H9 (cell line): ENCODE data around the gene GDI1. TPM values are rescaled to one million over a fixed set of nuclear protein-coding genes. Genes with fewer than 3 reads are reported as not detected.

Source experiments
- DNase-seq: peaks from one replicate; pipeline ENCODE4 v3.0.0-alpha.2; 2017
- H2AFZ ChIP-seq: one replicate; pipeline ENCODE4 v1.6.1; 2013; ENCODE audit warnings: mild to moderate bottlenecking, low read length, control low read depth, moderate library complexity
- H2AK5ac ChIP-seq: 2 replicates; pipeline ENCODE4 v1.6.1; 2013; ENCODE audit warnings: low read length, control low read depth, mixed read lengths; ENCODE audit not compliant: insufficient read length
- H2BK120ac ChIP-seq: one replicate; pipeline ENCODE4 v1.6.1; 2013; ENCODE audit warnings: low read depth, mild to moderate bottlenecking, low read length, control low read depth, inconsistent platforms; ENCODE audit not compliant: poor library complexity, severe bottlenecking
- H2BK12ac ChIP-seq: 2 replicates; pipeline ENCODE4 v1.6.1; 2013; ENCODE audit warnings: low read length, control low read depth, mixed read lengths, low read depth; ENCODE audit not compliant: insufficient read length
- H2BK15ac ChIP-seq: 2 replicates; pipeline ENCODE4 v1.6.1; 2013; ENCODE audit warnings: low read depth, low read length, control low read depth
- H2BK20ac ChIP-seq: one replicate; pipeline ENCODE4 v1.6.1; 2013; ENCODE audit warnings: low read depth, mild to moderate bottlenecking, low read length, control low read depth, inconsistent platforms; ENCODE audit not compliant: poor library complexity, severe bottlenecking
- H2BK5ac ChIP-seq: 2 replicates; pipeline ENCODE4 v1.6.1; 2013; ENCODE audit warnings: low read length, control low read depth, mixed read lengths; ENCODE audit not compliant: insufficient read length
- H3K14ac ChIP-seq: 2 replicates; pipeline ENCODE4 v1.6.1; 2013; ENCODE audit warnings: low read length, control low read depth; ENCODE audit not compliant: insufficient read depth
- H3K18ac ChIP-seq: 2 replicates; pipeline ENCODE4 v1.6.1; 2013; ENCODE audit warnings: low read depth, mild to moderate bottlenecking, mixed read lengths, low read length, control low read depth; ENCODE audit not compliant: insufficient read length
- H3K23ac ChIP-seq: 2 replicates; pipeline ENCODE4 v1.6.1; 2013; ENCODE audit warnings: low read length, control low read depth, mixed read lengths, low read depth; ENCODE audit not compliant: insufficient read length
- H3K23me2 ChIP-seq: 2 replicates; pipeline ENCODE4 v1.6.1; 2013; ENCODE audit warnings: low read depth, mild to moderate bottlenecking, mixed read lengths, low read length, control low read depth; ENCODE audit not compliant: insufficient read length, poor library complexity, severe bottlenecking
- H3K27ac ChIP-seq: 2 replicates; pipeline ENCODE4 v1.5.1; 2013; ENCODE audit warnings: low read length, control low read depth, mixed read lengths, low read depth; ENCODE audit not compliant: insufficient read length
- H3K27me3 ChIP-seq: 2 replicates; pipeline ENCODE4 v1.6.1; 2013; ENCODE audit warnings: low read length, control low read depth, inconsistent platforms; ENCODE audit not compliant: insufficient read depth
- H3K4ac ChIP-seq: 2 replicates; pipeline ENCODE4 v1.6.1; 2013; ENCODE audit warnings: low read depth, mild to moderate bottlenecking, control low read depth, inconsistent platforms, low read length, moderate library complexity
- H3K4me1 ChIP-seq: 2 replicates; pipeline ENCODE4 v1.6.1; 2013; ENCODE audit warnings: low read length, control low read depth, inconsistent platforms; ENCODE audit not compliant: insufficient read depth
- H3K4me2 ChIP-seq: 2 replicates; pipeline ENCODE4 v1.6.1; 2013; ENCODE audit warnings: low read length, control low read depth, mixed read lengths; ENCODE audit not compliant: insufficient read length, insufficient read depth
- H3K56ac ChIP-seq: 2 replicates; pipeline ENCODE4 v1.6.1; 2013; ENCODE audit warnings: low read depth, mild to moderate bottlenecking, mixed read lengths, low read length, control low read depth; ENCODE audit not compliant: insufficient read length
- H3K79me1 ChIP-seq: 2 replicates; pipeline ENCODE4 v1.6.1; 2013; ENCODE audit warnings: low read depth, mild to moderate bottlenecking, moderate library complexity, low read length, control low read depth, inconsistent platforms; ENCODE audit not compliant: insufficient read depth, poor library complexity, severe bottlenecking
- H3K79me2 ChIP-seq: 2 replicates; pipeline ENCODE4 v1.6.1; 2013; ENCODE audit warnings: low read length, control low read depth, inconsistent platforms; ENCODE audit not compliant: insufficient read depth
- H3K9ac ChIP-seq: 2 replicates; pipeline ENCODE4 v1.6.1; 2013; ENCODE audit warnings: low read length, control low read depth, mixed read lengths; ENCODE audit not compliant: insufficient read length; ENCODE audit errors: extremely low read depth
- H3K9me3 ChIP-seq: one replicate; pipeline ENCODE4 v1.6.1; 2013; ENCODE audit warnings: low read depth, low read length, inconsistent platforms; ENCODE audit not compliant: control insufficient read depth
- H3T11ph ChIP-seq: one replicate; pipeline ENCODE4 v1.6.1; 2013; ENCODE audit warnings: mild to moderate bottlenecking, low read length, control low read depth, inconsistent platforms
- H4K20me1 ChIP-seq: one replicate; pipeline ENCODE4 v1.6.1; 2013; ENCODE audit not compliant: control insufficient read depth, insufficient read length, insufficient read depth
- H4K5ac ChIP-seq: 2 replicates; pipeline ENCODE4 v1.6.1; 2013; ENCODE audit warnings: low read depth, mild to moderate bottlenecking, mixed read lengths, low read length, control low read depth; ENCODE audit not compliant: insufficient read length
- H4K8ac ChIP-seq: replicated peaks from 2 replicates; pipeline ENCODE4 v1.6.1; 2013; ENCODE audit warnings: low read length, control low read depth, mixed read lengths, low read depth; ENCODE audit not compliant: insufficient read length
- H4K91ac ChIP-seq: 2 replicates; pipeline ENCODE4 v1.6.1; 2013; ENCODE audit warnings: low read depth, mild to moderate bottlenecking, moderate library complexity, mixed read lengths, low read length, control low read depth; ENCODE audit not compliant: insufficient read length
- H3K27ac Mint-ChIP-seq, 3 experiments: 2 replicates in 2 of 3; 3 replicates in 1 of 3; pipeline ENCODE4 v1.8.0; 2020 to 2021; ENCODE audit warnings: mixed read lengths in 3 of 3, mild to moderate bottlenecking in 1 of 3, moderate library complexity in 1 of 3
- H3K27me3 Mint-ChIP-seq: 2 replicates; pipeline ENCODE4 v1.8.0; 2021; ENCODE audit warnings: low read depth, mild to moderate bottlenecking, moderate library complexity, mixed read lengths
- H3K36me3 Mint-ChIP-seq, 3 experiments: 2 replicates in 2 of 3; 3 replicates in 1 of 3; pipeline ENCODE4 v1.8.0; 2020 to 2021; ENCODE audit warnings: low read depth in 3 of 3, mixed read lengths in 3 of 3; ENCODE audit not compliant: insufficient read depth in 1 of 3
- H3K4me1 Mint-ChIP-seq, 2 experiments: 2 replicates each; pipeline ENCODE4 v1.8.0; 2020; ENCODE audit warnings: mixed read lengths in 2 of 2
- H3K4me3 Mint-ChIP-seq, 2 experiments: 2 replicates in 1 of 2; 3 replicates in 1 of 2; pipeline ENCODE4 v1.8.0; 2020 to 2021; ENCODE audit warnings: mild to moderate bottlenecking in 2 of 2, mixed read lengths in 2 of 2, moderate library complexity in 1 of 2
- H3K9me3 Mint-ChIP-seq, 2 experiments: 2 replicates in 1 of 2; 3 replicates in 1 of 2; pipeline ENCODE4 v1.8.0; 2020; ENCODE audit warnings: mild to moderate bottlenecking in 2 of 2, mixed read lengths in 2 of 2, moderate library complexity in 1 of 2
- WGBS: extraction: QIAGEN DNeasy Blood & Tissue Kit; methylation state at CpG from one replicate; pipeline ENCODE4 v1.1.7; 2013; ENCODE audit warnings: missing lambda C conversion rate, low lambda C conversion rate, mixed read lengths; ENCODE audit not compliant: insufficient read length; ENCODE audit errors: extremely low coverage; 5-methylcytosine and 5-hydroxymethylcytosine counted together
- total RNA-seq: library from RNA; stranded (reverse); gene quantifications from 2 replicates; pipeline ENCODE4 v1.2.1, GENCODE V29; 2021
- TF ChIP-seq, protein P1 (sequence below): fragments of 200-600 bp; sonication (generic); conservative IDR thresholded peaks from 3 replicates; pipeline ENCODE4 v1.8.0; 2021; ENCODE audit warnings: antibody characterized with exemption, mild to moderate bottlenecking

Gene GDI1
- total RNA-seq, 1 experiment from 2014 or later: 111 TPM

DNA sequence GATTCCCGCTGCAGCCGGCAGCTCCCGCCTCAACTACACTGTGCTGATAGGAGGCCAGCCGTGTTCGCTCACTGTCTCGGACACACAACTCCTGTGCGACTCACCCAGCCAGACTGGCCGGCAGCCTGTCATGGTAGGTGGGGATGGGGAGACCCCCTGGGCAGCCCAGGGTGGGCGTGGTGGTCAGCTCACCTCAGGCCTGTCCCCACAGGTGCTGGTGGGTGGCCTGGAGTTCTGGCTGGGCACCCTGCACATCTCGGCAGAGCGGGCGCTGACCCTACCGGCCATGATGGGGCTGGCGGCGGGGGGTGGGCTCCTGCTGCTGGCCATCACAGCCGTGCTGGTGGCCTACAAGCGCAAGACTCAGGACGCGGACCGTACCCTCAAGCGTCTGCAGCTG is 30.6 kb downstream of the GDI1 start:
- Mint-ChIP-seq H3K4me3 (no peak overlapping the region), H3K9me3 (peaks cover 49 to 82% of the 10 kb centered on the region in 2 experiments), H3K27ac (no peak overlapping the region), H3K27me3 (no peaks in the 10 kb centered on the region; the same call in 1 of the 2 replicates), H3K4me1 (no peaks in the 10 kb centered on the region), H3K36me3 (peaks cover 18 to 55% (median 50%) of the 10 kb centered on the region in 3 experiments)
- H3K4me2 ChIP-seq: no peak overlapping the region
- H3K9ac ChIP-seq: no peak overlapping the region
- H4K20me1 ChIP-seq: no peaks in the 10 kb centered on the region
- H2BK120ac ChIP-seq: no peak overlapping the region
- no peak overlapping the region for H3K4ac ChIP-seq
- TF ChIP-seq, protein P1, sequence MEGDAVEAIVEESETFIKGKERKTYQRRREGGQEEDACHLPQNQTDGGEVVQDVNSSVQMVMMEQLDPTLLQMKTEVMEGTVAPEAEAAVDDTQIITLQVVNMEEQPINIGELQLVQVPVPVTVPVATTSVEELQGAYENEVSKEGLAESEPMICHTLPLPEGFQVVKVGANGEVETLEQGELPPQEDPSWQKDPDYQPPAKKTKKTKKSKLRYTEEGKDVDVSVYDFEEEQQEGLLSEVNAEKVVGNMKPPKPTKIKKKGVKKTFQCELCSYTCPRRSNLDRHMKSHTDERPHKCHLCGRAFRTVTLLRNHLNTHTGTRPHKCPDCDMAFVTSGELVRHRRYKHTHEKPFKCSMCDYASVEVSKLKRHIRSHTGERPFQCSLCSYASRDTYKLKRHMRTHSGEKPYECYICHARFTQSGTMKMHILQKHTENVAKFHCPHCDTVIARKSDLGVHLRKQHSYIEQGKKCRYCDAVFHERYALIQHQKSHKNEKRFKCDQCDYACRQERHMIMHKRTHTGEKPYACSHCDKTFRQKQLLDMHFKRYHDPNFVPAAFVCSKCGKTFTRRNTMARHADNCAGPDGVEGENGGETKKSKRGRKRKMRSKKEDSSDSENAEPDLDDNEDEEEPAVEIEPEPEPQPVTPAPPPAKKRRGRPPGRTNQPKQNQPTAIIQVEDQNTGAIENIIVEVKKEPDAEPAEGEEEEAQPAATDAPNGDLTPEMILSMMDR: no peak
- H3K27ac ChIP-seq: no peak overlapping the region
- no peaks in the 10 kb centered on the region for H3K79me1 ChIP-seq
- H3K9me3 ChIP-seq: peaks cover 26% of the 10 kb centered on the region
- H3K4me1 ChIP-seq: no peaks in the 10 kb centered on the region
- no peak overlapping the region for H2BK5ac ChIP-seq
- H3K27me3 ChIP-seq: no peaks in the 10 kb centered on the region
- no peak overlapping the region for H3K18ac ChIP-seq
- no peak for DNase-seq
- H2BK20ac ChIP-seq: no peak overlapping the region
- no peaks in the 10 kb centered on the region for H3K79me2 ChIP-seq
- H4K91ac ChIP-seq: no peak overlapping the region
- no CpG with 5 or more reads among the region's 21 CpGs for WGBS
- H2AFZ ChIP-seq: no peak overlapping the region
- H4K8ac ChIP-seq: no peak overlapping the region
- no peaks in the 10 kb centered on the region for H3K23me2 ChIP-seq
- H2BK15ac ChIP-seq: no peak overlapping the region
- H3K56ac ChIP-seq: no peak overlapping the region
- no peak overlapping the region for H2BK12ac ChIP-seq
- H3K14ac ChIP-seq: no peak overlapping the region
- H3T11ph ChIP-seq: no peak overlapping the region
- H4K5ac ChIP-seq: no peak overlapping the region
- no peak overlapping the region for H3K23ac ChIP-seq
- no peak overlapping the region for H2AK5ac ChIP-seq
